H9 (cell line): ENCODE results near the gene PSMD1. TPM values are rescaled to one million over a fixed set of nuclear protein-coding genes. Genes with fewer than 3 reads are reported as not detected.

ENCODE experiments used
- DNase-seq: peaks from one replicate; pipeline ENCODE4 v3.0.0-alpha.2; 2017
- H2AFZ ChIP-seq: one replicate; pipeline ENCODE4 v1.6.1; 2013; ENCODE audit warnings: mild to moderate bottlenecking, low read length, control low read depth, moderate library complexity
- H2AK5ac ChIP-seq: 2 replicates; pipeline ENCODE4 v1.6.1; 2013; ENCODE audit warnings: low read length, control low read depth, mixed read lengths; ENCODE audit not compliant: insufficient read length
- H2BK120ac ChIP-seq: one replicate; pipeline ENCODE4 v1.6.1; 2013; ENCODE audit warnings: low read depth, mild to moderate bottlenecking, low read length, control low read depth, inconsistent platforms; ENCODE audit not compliant: poor library complexity, severe bottlenecking
- H2BK12ac ChIP-seq: 2 replicates; pipeline ENCODE4 v1.6.1; 2013; ENCODE audit warnings: low read length, control low read depth, mixed read lengths, low read depth; ENCODE audit not compliant: insufficient read length
- H2BK15ac ChIP-seq: 2 replicates; pipeline ENCODE4 v1.6.1; 2013; ENCODE audit warnings: low read depth, low read length, control low read depth
- H2BK20ac ChIP-seq: one replicate; pipeline ENCODE4 v1.6.1; 2013; ENCODE audit warnings: low read depth, mild to moderate bottlenecking, low read length, control low read depth, inconsistent platforms; ENCODE audit not compliant: poor library complexity, severe bottlenecking
- H2BK5ac ChIP-seq: 2 replicates; pipeline ENCODE4 v1.6.1; 2013; ENCODE audit warnings: low read length, control low read depth, mixed read lengths; ENCODE audit not compliant: insufficient read length
- H3K14ac ChIP-seq: 2 replicates; pipeline ENCODE4 v1.6.1; 2013; ENCODE audit warnings: low read length, control low read depth; ENCODE audit not compliant: insufficient read depth
- H3K18ac ChIP-seq: 2 replicates; pipeline ENCODE4 v1.6.1; 2013; ENCODE audit warnings: low read depth, mild to moderate bottlenecking, mixed read lengths, low read length, control low read depth; ENCODE audit not compliant: insufficient read length
- H3K23ac ChIP-seq: 2 replicates; pipeline ENCODE4 v1.6.1; 2013; ENCODE audit warnings: low read length, control low read depth, mixed read lengths, low read depth; ENCODE audit not compliant: insufficient read length
- H3K23me2 ChIP-seq: 2 replicates; pipeline ENCODE4 v1.6.1; 2013; ENCODE audit warnings: low read depth, mild to moderate bottlenecking, mixed read lengths, low read length, control low read depth; ENCODE audit not compliant: insufficient read length, poor library complexity, severe bottlenecking
- H3K27ac ChIP-seq: 2 replicates; pipeline ENCODE4 v1.5.1; 2013; ENCODE audit warnings: low read length, control low read depth, mixed read lengths, low read depth; ENCODE audit not compliant: insufficient read length
- H3K27me3 ChIP-seq: 2 replicates; pipeline ENCODE4 v1.6.1; 2013; ENCODE audit warnings: low read length, control low read depth, inconsistent platforms; ENCODE audit not compliant: insufficient read depth
- H3K4ac ChIP-seq: 2 replicates; pipeline ENCODE4 v1.6.1; 2013; ENCODE audit warnings: low read depth, mild to moderate bottlenecking, control low read depth, inconsistent platforms, low read length, moderate library complexity
- H3K4me1 ChIP-seq: 2 replicates; pipeline ENCODE4 v1.6.1; 2013; ENCODE audit warnings: low read length, control low read depth, inconsistent platforms; ENCODE audit not compliant: insufficient read depth
- H3K4me2 ChIP-seq: 2 replicates; pipeline ENCODE4 v1.6.1; 2013; ENCODE audit warnings: low read length, control low read depth, mixed read lengths; ENCODE audit not compliant: insufficient read length, insufficient read depth
- H3K56ac ChIP-seq: 2 replicates; pipeline ENCODE4 v1.6.1; 2013; ENCODE audit warnings: low read depth, mild to moderate bottlenecking, mixed read lengths, low read length, control low read depth; ENCODE audit not compliant: insufficient read length
- H3K79me1 ChIP-seq: 2 replicates; pipeline ENCODE4 v1.6.1; 2013; ENCODE audit warnings: low read depth, mild to moderate bottlenecking, moderate library complexity, low read length, control low read depth, inconsistent platforms; ENCODE audit not compliant: insufficient read depth, poor library complexity, severe bottlenecking
- H3K79me2 ChIP-seq: 2 replicates; pipeline ENCODE4 v1.6.1; 2013; ENCODE audit warnings: low read length, control low read depth, inconsistent platforms; ENCODE audit not compliant: insufficient read depth
- H3K9ac ChIP-seq: 2 replicates; pipeline ENCODE4 v1.6.1; 2013; ENCODE audit warnings: low read length, control low read depth, mixed read lengths; ENCODE audit not compliant: insufficient read length; ENCODE audit errors: extremely low read depth
- H3K9me3 ChIP-seq: one replicate; pipeline ENCODE4 v1.6.1; 2013; ENCODE audit warnings: low read depth, low read length, inconsistent platforms; ENCODE audit not compliant: control insufficient read depth
- H3T11ph ChIP-seq: one replicate; pipeline ENCODE4 v1.6.1; 2013; ENCODE audit warnings: mild to moderate bottlenecking, low read length, control low read depth, inconsistent platforms
- H4K20me1 ChIP-seq: one replicate; pipeline ENCODE4 v1.6.1; 2013; ENCODE audit not compliant: control insufficient read depth, insufficient read length, insufficient read depth
- H4K5ac ChIP-seq: 2 replicates; pipeline ENCODE4 v1.6.1; 2013; ENCODE audit warnings: low read depth, mild to moderate bottlenecking, mixed read lengths, low read length, control low read depth; ENCODE audit not compliant: insufficient read length
- H4K8ac ChIP-seq: replicated peaks from 2 replicates; pipeline ENCODE4 v1.6.1; 2013; ENCODE audit warnings: low read length, control low read depth, mixed read lengths, low read depth; ENCODE audit not compliant: insufficient read length
- H4K91ac ChIP-seq: 2 replicates; pipeline ENCODE4 v1.6.1; 2013; ENCODE audit warnings: low read depth, mild to moderate bottlenecking, moderate library complexity, mixed read lengths, low read length, control low read depth; ENCODE audit not compliant: insufficient read length
- H3K27ac Mint-ChIP-seq, 3 experiments: 2 replicates in 2 of 3; 3 replicates in 1 of 3; pipeline ENCODE4 v1.8.0; 2020 to 2021; ENCODE audit warnings: mixed read lengths in 3 of 3, mild to moderate bottlenecking in 1 of 3, moderate library complexity in 1 of 3
- H3K27me3 Mint-ChIP-seq: 2 replicates; pipeline ENCODE4 v1.8.0; 2021; ENCODE audit warnings: low read depth, mild to moderate bottlenecking, moderate library complexity, mixed read lengths
- H3K36me3 Mint-ChIP-seq, 3 experiments: 2 replicates in 2 of 3; 3 replicates in 1 of 3; pipeline ENCODE4 v1.8.0; 2020 to 2021; ENCODE audit warnings: low read depth in 3 of 3, mixed read lengths in 3 of 3; ENCODE audit not compliant: insufficient read depth in 1 of 3
- H3K4me1 Mint-ChIP-seq, 2 experiments: 2 replicates each; pipeline ENCODE4 v1.8.0; 2020; ENCODE audit warnings: mixed read lengths in 2 of 2
- H3K4me3 Mint-ChIP-seq, 2 experiments: 2 replicates in 1 of 2; 3 replicates in 1 of 2; pipeline ENCODE4 v1.8.0; 2020 to 2021; ENCODE audit warnings: mild to moderate bottlenecking in 2 of 2, mixed read lengths in 2 of 2, moderate library complexity in 1 of 2
- H3K9me3 Mint-ChIP-seq, 2 experiments: 2 replicates in 1 of 2; 3 replicates in 1 of 2; pipeline ENCODE4 v1.8.0; 2020; ENCODE audit warnings: mild to moderate bottlenecking in 2 of 2, mixed read lengths in 2 of 2, moderate library complexity in 1 of 2
- CTCF ChIP-seq: fragments of 200-600 bp; sonication (generic); conservative IDR thresholded peaks from 3 replicates; pipeline ENCODE4 v1.8.0; 2021; ENCODE audit warnings: antibody characterized with exemption, mild to moderate bottlenecking
- WGBS: extraction: QIAGEN DNeasy Blood & Tissue Kit; methylation state at CpG from one replicate; pipeline ENCODE4 v1.1.7; 2013; ENCODE audit warnings: missing lambda C conversion rate, low lambda C conversion rate, mixed read lengths; ENCODE audit not compliant: insufficient read length; ENCODE audit errors: extremely low coverage; 5-methylcytosine and 5-hydroxymethylcytosine counted together
- total RNA-seq: library from RNA; stranded (reverse); gene quantifications from 2 replicates; pipeline ENCODE4 v1.2.1, GENCODE V29; 2021

The PSMD1 gene
- total RNA-seq, 1 experiment from 2014 or later: 166 TPM

GRCh38 chr2:231133365-231134099, 76.9 kb downstream of the PSMD1 start:
- TF ChIP-seq CTCF: no peak
- no peak overlapping the region for H2BK120ac ChIP-seq
- Mint-ChIP-seq H3K27ac (no peak overlapping the region), H3K36me3 (peaks cover 0 to under 1% (median 0%) of the 10 kb centered on the region in 3 experiments; a peak in 1 of 7 replicates), H3K4me3 (no peak overlapping the region), H3K9me3 (no peaks in the 10 kb centered on the region), H3K4me1 (peaks cover 13 to 19% of the 10 kb centered on the region in 2 experiments), H3K27me3 (no peaks in the 10 kb centered on the region)
- no peak overlapping the region for H3K18ac ChIP-seq
- no peak overlapping the region for H3K4me2 ChIP-seq
- H3K79me1 ChIP-seq: no peaks in the 10 kb centered on the region
- no peak overlapping the region for H3K23ac ChIP-seq
- H3T11ph ChIP-seq: no peak overlapping the region
- no peaks in the 10 kb centered on the region; the same call in 1 of the 2 replicates for H3K4me1 ChIP-seq
- H4K8ac ChIP-seq: no peak overlapping the region
- no peak overlapping the region for H2BK20ac ChIP-seq
- H4K91ac ChIP-seq: no peak overlapping the region
- H3K56ac ChIP-seq: no peak overlapping the region
- no peak overlapping the region for H2BK15ac ChIP-seq
- H3K9me3 ChIP-seq: no peaks in the 10 kb centered on the region
- H2AFZ ChIP-seq: no peak overlapping the region
- H3K27me3 ChIP-seq: no peaks in the 10 kb centered on the region
- no CpG with 5 or more reads among the region's 1 CpG for WGBS
- H3K4ac ChIP-seq: no peak overlapping the region
- H3K79me2 ChIP-seq: no peaks in the 10 kb centered on the region; the same call in 1 of the 2 replicates
- no peak overlapping the region for H3K14ac ChIP-seq
- no peak overlapping the region for H2BK12ac ChIP-seq
- H2BK5ac ChIP-seq: no peak overlapping the region
- no peak overlapping the region for H3K9ac ChIP-seq
- H3K23me2 ChIP-seq: no peaks in the 10 kb centered on the region
- no peak overlapping the region for H2AK5ac ChIP-seq
- no peak for DNase-seq
- no peak overlapping the region for H4K5ac ChIP-seq
- no peak overlapping the region for H3K27ac ChIP-seq
- H4K20me1 ChIP-seq: no peaks in the 10 kb centered on the region
